Fibroblast of pulmonary artery (primary cell): ENCODE data around the gene PCLO.

ENCODE experiments used
- DNase-seq: peaks from one replicate; pipeline ENCODE4 v3.0.0-alpha.2; 2010; ENCODE audit warnings: low read depth
- H3K4me3 ChIP-seq: replicated peaks from 2 replicates; pipeline ENCODE4 v1.5.1; 2011; ENCODE audit warnings: low read depth, mild to moderate bottlenecking, control low read depth, low read length, moderate library complexity
- TF ChIP-seq, protein P1 (sequence below): IDR thresholded peaks from 2 replicates; pipeline ENCODE4 v1.5.1; 2011; ENCODE audit warnings: mild to moderate bottlenecking, control low read depth, low read length, inconsistent platforms; ENCODE audit errors: missing control alignments

PCLO gene

GRCh38 chr7:82851121-82851520 is 311.6 kb downstream of the PCLO start:
- no peak overlapping the region for H3K4me3 ChIP-seq
- TF ChIP-seq, protein P1, sequence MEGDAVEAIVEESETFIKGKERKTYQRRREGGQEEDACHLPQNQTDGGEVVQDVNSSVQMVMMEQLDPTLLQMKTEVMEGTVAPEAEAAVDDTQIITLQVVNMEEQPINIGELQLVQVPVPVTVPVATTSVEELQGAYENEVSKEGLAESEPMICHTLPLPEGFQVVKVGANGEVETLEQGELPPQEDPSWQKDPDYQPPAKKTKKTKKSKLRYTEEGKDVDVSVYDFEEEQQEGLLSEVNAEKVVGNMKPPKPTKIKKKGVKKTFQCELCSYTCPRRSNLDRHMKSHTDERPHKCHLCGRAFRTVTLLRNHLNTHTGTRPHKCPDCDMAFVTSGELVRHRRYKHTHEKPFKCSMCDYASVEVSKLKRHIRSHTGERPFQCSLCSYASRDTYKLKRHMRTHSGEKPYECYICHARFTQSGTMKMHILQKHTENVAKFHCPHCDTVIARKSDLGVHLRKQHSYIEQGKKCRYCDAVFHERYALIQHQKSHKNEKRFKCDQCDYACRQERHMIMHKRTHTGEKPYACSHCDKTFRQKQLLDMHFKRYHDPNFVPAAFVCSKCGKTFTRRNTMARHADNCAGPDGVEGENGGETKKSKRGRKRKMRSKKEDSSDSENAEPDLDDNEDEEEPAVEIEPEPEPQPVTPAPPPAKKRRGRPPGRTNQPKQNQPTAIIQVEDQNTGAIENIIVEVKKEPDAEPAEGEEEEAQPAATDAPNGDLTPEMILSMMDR = no peak
- DNase-seq = no peak

GRCh38 chr7:82841828-82842227 is 320.9 kb downstream of the PCLO start:
- TF ChIP-seq, protein P1 = no peak
- H3K4me3 ChIP-seq = no peak overlapping the region
- DNase-seq = no peak

GRCh38 chr7:82840061-82840460 is 322.6 kb downstream of the PCLO start:
- no peak overlapping the region for H3K4me3 ChIP-seq
- DNase-seq = no peak
- TF ChIP-seq, protein P1 = no peak

GRCh38 chr7:82839555-82839954 is 323.1 kb downstream of the PCLO start:
- H3K4me3 ChIP-seq = no peak overlapping the region
- DNase-seq = no peak
- TF ChIP-seq, protein P1 = no peak

DNA sequence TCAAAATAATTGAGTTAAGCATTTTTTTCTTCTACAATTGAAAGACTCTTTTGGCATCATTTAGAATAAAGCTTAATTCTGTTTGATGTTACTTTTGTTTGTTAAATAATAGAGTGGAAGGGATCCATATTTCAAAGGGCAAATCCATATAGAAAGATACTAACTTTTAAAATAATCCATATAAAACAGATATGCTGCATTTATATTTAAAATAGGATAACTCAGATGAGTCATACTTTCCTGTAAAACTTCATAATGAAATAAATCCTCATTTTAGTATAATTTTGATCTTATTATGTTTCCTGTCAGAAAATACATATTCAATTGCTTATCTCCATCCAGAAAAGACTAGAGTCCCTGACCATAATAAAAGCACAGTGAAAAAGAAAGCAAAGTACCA is 323.6 kb downstream of the PCLO start:
- no peak for DNase-seq
- H3K4me3 ChIP-seq = no peak overlapping the region
- TF ChIP-seq, protein P1 = no peak

- DNase-seq = no peak
- H3K4me3 ChIP-seq = no peak overlapping the region
- TF ChIP-seq, protein P1 = no peak
These were observed 324.4 kb downstream of the PCLO start for GRCh38 chr7:82838314-82838713.

DNA sequence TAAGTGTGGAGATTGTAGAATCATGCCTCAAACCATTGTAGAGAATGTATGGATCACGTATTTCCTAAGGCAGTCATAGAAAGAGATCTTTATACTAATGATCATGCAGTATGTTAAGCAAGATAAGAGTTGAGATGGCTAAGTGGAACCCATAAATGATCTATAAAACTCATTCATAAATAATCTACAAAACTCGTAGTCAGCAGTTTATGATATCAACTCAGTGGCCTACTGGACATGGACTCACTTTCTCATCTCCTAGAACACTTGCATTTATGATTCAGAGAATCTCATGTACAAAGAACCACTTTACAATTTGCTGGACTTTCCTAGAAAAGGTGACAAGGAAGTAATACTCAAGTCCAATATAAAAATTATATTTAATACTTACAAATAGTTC is 339.6 kb downstream of the PCLO start:
- no peak for DNase-seq
- TF ChIP-seq, protein P1 = no peak
- H3K4me3 ChIP-seq = no peak overlapping the region
